GM18873 (cell line): ENCODE measurements around the gene EFHD1.
"Not testable (repeated sequence)": the region's sequence is repeated elsewhere in the genome, so short reads cannot be mapped to it uniquely, and the experiment has no call there.

Experiments used
- ATAC-seq: cut with Tn5 transposase; IDR thresholded peaks from one replicate; pipeline ENCODE4 v1.9.1; 2021; ENCODE audit warnings: mild to moderate bottlenecking, moderate library complexity, moderate number of reproducible peaks; ENCODE audit not compliant: unreplicated experiment, low FRiP score

The EFHD1 gene

GRCh38 chr2:232645061-232645460, 11.7 kb downstream of the EFHD1 start:
- ATAC-seq = no peak

GRCh38 chr2:232646726-232647125, 13.3 kb downstream of the EFHD1 start:
- no peak for ATAC-seq

- no peak for ATAC-seq
Observed at GRCh38 chr2:232647261-232647660, 13.9 kb downstream of the EFHD1 start.

GRCh38 chr2:232649033-232649432, 15.6 kb downstream of the EFHD1 start:
- ATAC-seq = no peak

GRCh38 chr2:232652505-232652851, 19.1 kb downstream of the EFHD1 start:
- no peak for ATAC-seq

- no peak for ATAC-seq
Observed at GRCh38 chr2:232653441-232653840, 20.0 kb downstream of the EFHD1 start.

- no peak for ATAC-seq
Observed at GRCh38 chr2:232655392-232655791, 22.0 kb downstream of the EFHD1 start.

- no peak for ATAC-seq
Observed at GRCh38 chr2:232658217-232658785, 24.9 kb downstream of the EFHD1 start.

- ATAC-seq = no peak
Observed at GRCh38 chr2:232659359-232659758, 26.0 kb downstream of the EFHD1 start.

- ATAC-seq = no peak
Observed at GRCh38 chr2:232662486-232663260, 29.3 kb downstream of the EFHD1 start.

- ATAC-seq = no peak
Observed at GRCh38 chr2:232666051-232666805, 32.8 kb downstream of the EFHD1 start.

GRCh38 chr2:232667989-232668583, 34.7 kb downstream of the EFHD1 start:
- no peak for ATAC-seq

- no peak for ATAC-seq
Observed at GRCh38 chr2:232668805-232669444, 35.5 kb downstream of the EFHD1 start.

GRCh38 chr2:232672588-232672987, 39.2 kb downstream of the EFHD1 start:
- ATAC-seq = no peak

GRCh38 chr2:232674491-232674890, 41.1 kb downstream of the EFHD1 start:
- no peak for ATAC-seq

GRCh38 chr2:232675381-232675780, 42.0 kb downstream of the EFHD1 start:
- ATAC-seq = no peak

GRCh38 chr2:232680006-232680405, 46.6 kb downstream of the EFHD1 start:
- ATAC-seq = no peak

GRCh38 chr2:232681527-232681926, 48.1 kb downstream of the EFHD1 start:
- ATAC-seq = no peak

- ATAC-seq = no peak
Observed at GRCh38 chr2:232683368-232683767, 50.0 kb downstream of the EFHD1 start.

- ATAC-seq = not testable (repeated sequence)
Observed at GRCh38 chr2:232685391-232685790, 52.0 kb downstream of the EFHD1 start.
